H1 (cell line): ENCODE results near the gene WASL. TPM values are rescaled to one million over a fixed set of nuclear protein-coding genes. Genes with fewer than 3 reads are reported as not detected.
A peak's percentile ranks its signal among the peaks of the same experiment; 100 is the strongest.

Source experiments
- CTCF ChIA-PET: fragments of 300-600 bp; sonication (Branson Sonifier 250); formaldehyde crosslinking; loops from one replicate; lab custom pipeline; 2021; ENCODE audit not compliant: partially characterized antibody; lab: Charles Lee
- POLR2A ChIA-PET: fragments of 300-600 bp; sonication (Branson Sonifier 250); formaldehyde crosslinking; loops from one replicate; lab custom pipeline; 2021; ENCODE audit warnings: inconsistent platforms; ENCODE audit not compliant: partially characterized antibody; lab: Charles Lee
- DNase-seq, 2 experiments: peaks; one replicate each; pipeline versions ENCODE4 v3.0.0 to v3.0.0-alpha.2; 2010 to 2022; ENCODE audit warnings: low spot score in 2 of 2, low read depth in 1 of 2, mixed read lengths in 1 of 2
- FAIRE-seq: peaks from 2 replicates; lab custom pipeline; 2011; peaks lifted over from hg19 to GRCh38; lab: Jason Lieb, UNC
- H2AFZ ChIP-seq: 2 replicates; pipeline ENCODE4 v1.8.1; 2012; ENCODE audit warnings: low read length, inconsistent platforms
- H2AK5ac ChIP-seq: 2 replicates; pipeline ENCODE4 v1.6.1; 2013; ENCODE audit warnings: low read depth, low read length
- H2BK120ac ChIP-seq: replicated peaks from 2 replicates; pipeline ENCODE3; 2013; ENCODE audit warnings: low read depth, low read length, inconsistent platforms
- H2BK12ac ChIP-seq: 2 replicates; pipeline ENCODE4 v1.6.1; 2013; ENCODE audit warnings: low read depth, low read length
- H2BK15ac ChIP-seq: 2 replicates; pipeline ENCODE4 v1.6.1; 2013; ENCODE audit warnings: low read length
- H2BK20ac ChIP-seq: 2 replicates; pipeline ENCODE4 v1.6.1; 2013; ENCODE audit warnings: low read length
- H2BK5ac ChIP-seq: 2 replicates; pipeline ENCODE4 v1.6.1; 2013; ENCODE audit warnings: low read depth, low read length
- H3K14ac ChIP-seq: 2 replicates; pipeline ENCODE4 v1.6.1; 2013; ENCODE audit warnings: inconsistent platforms; ENCODE audit not compliant: insufficient read length
- H3K18ac ChIP-seq: 2 replicates; pipeline ENCODE4 v1.6.1; 2013; ENCODE audit warnings: low read length; ENCODE audit errors: extremely low read depth
- H3K23ac ChIP-seq: 2 replicates; pipeline ENCODE4 v1.6.1; 2013; ENCODE audit warnings: inconsistent platforms; ENCODE audit not compliant: insufficient read length
- H3K23me2 ChIP-seq: 2 replicates; pipeline ENCODE4 v1.6.1; 2013; ENCODE audit warnings: low read depth, low read length
- H3K27ac ChIP-seq: 2 replicates; pipeline ENCODE4 v1.6.1; 2011; ENCODE audit warnings: low read depth, low read length, inconsistent platforms
- H3K27me3 ChIP-seq, 4 experiments: replicated peaks in 1 of 4; 1 replicate in 1 of 4; 2 replicates in 3 of 4; pipeline versions ENCODE4 v1.6.1 to v1.8.1; 2011 to 2013; ENCODE audit warnings: low read length in 3 of 4, mild to moderate bottlenecking in 3 of 4, inconsistent platforms in 2 of 4, mixed read lengths in 2 of 4, moderate library complexity in 1 of 4; ENCODE audit not compliant: control insufficient read depth in 3 of 4, insufficient read depth in 3 of 4; ENCODE audit errors: extremely low read depth in 1 of 4
- H3K36me3 ChIP-seq, 4 experiments: 2 replicates each; pipeline versions ENCODE4 v1.6.1 to v1.8.1; 2011 to 2013; ENCODE audit warnings: mild to moderate bottlenecking in 4 of 4, low read length in 3 of 4, moderate library complexity in 2 of 4, control low read depth in 1 of 4, inconsistent platforms in 1 of 4; ENCODE audit not compliant: insufficient read depth in 4 of 4, control insufficient read depth in 2 of 4
- H3K4ac ChIP-seq: replicated peaks from 2 replicates; pipeline ENCODE3; 2013; ENCODE audit warnings: low read length, low read depth, mixed read lengths, inconsistent platforms; ENCODE audit not compliant: insufficient read length
- H3K4me1 ChIP-seq, 4 experiments: replicated peaks in 1 of 4; 1 replicate in 1 of 4; 2 replicates in 3 of 4; pipeline versions ENCODE4 v1.6.1 to v1.8.1; 2011 to 2013; ENCODE audit warnings: low read length in 3 of 4, inconsistent platforms in 2 of 4, mixed read lengths in 1 of 4; ENCODE audit not compliant: insufficient read depth in 4 of 4, control insufficient read depth in 3 of 4
- H3K4me2 ChIP-seq, 2 experiments: 2 replicates each; pipeline versions ENCODE4 v1.6.1 to v1.8.1; 2011 to 2013; ENCODE audit warnings: low read depth in 2 of 2, low read length in 2 of 2, control low read depth in 1 of 2, inconsistent platforms in 1 of 2, mild to moderate bottlenecking in 1 of 2; ENCODE audit not compliant: insufficient read depth in 1 of 2
- H3K4me3 ChIP-seq, 4 experiments: fragments of 200-600, 300-600 bp in 1 of 4; sonication (generic), shearing (Covaris generic), sonication (Bioruptor Twin) in 1 of 4; 2 replicates each; pipeline versions ENCODE4 v1.5.1 to v1.8.1; 2011 to 2016; ENCODE audit warnings: low read length in 4 of 4, low read depth in 3 of 4, control low read depth in 2 of 4, inconsistent platforms in 2 of 4, mild to moderate bottlenecking in 2 of 4, mixed read lengths in 1 of 4, moderate library complexity in 1 of 4; ENCODE audit not compliant: insufficient read depth in 2 of 4; ENCODE audit errors: extremely low read depth in 1 of 4
- H3K56ac ChIP-seq: replicated peaks from 2 replicates; pipeline ENCODE3; 2013; ENCODE audit warnings: low read depth, mild to moderate bottlenecking, mixed read lengths, low read length, inconsistent platforms; ENCODE audit not compliant: insufficient read length
- H3K79me1 ChIP-seq: 2 replicates; pipeline ENCODE4 v1.6.1; 2013; ENCODE audit warnings: low read depth, low read length, control low read depth
- H3K79me2 ChIP-seq, 2 experiments: 2 replicates each; pipeline versions ENCODE4 v1.6.1 to v1.8.1; 2012 to 2013; ENCODE audit warnings: low read length in 2 of 2, mild to moderate bottlenecking in 2 of 2, inconsistent platforms in 1 of 2; ENCODE audit not compliant: insufficient read depth in 2 of 2, control insufficient read depth in 1 of 2
- H3K9ac ChIP-seq, 4 experiments: replicated peaks in 1 of 4; 1 replicate in 1 of 4; 2 replicates in 3 of 4; pipeline versions ENCODE4 v1.6.1 to v1.8.1; 2011 to 2013; ENCODE audit warnings: low read depth in 3 of 4, low read length in 3 of 4, control low read depth in 2 of 4, mild to moderate bottlenecking in 2 of 4, moderate library complexity in 2 of 4, inconsistent platforms in 1 of 4; ENCODE audit errors: extremely low read depth in 1 of 4
- H3K9me3 ChIP-seq, 2 experiments: 2 replicates each; pipeline versions ENCODE4 v1.6.1 to v1.8.1; 2012 to 2013; ENCODE audit warnings: mild to moderate bottlenecking in 2 of 2, moderate library complexity in 2 of 2, control low read depth in 1 of 2, inconsistent platforms in 1 of 2, low read depth in 1 of 2, low read length in 1 of 2, mixed read lengths in 1 of 2; ENCODE audit not compliant: insufficient read depth in 2 of 2
- H4K20me1 ChIP-seq, 2 experiments: replicated peaks in 1 of 2; 2 replicates each; pipeline versions ENCODE3 to v1.8.1; 2011 to 2013; ENCODE audit warnings: inconsistent platforms in 2 of 2, low read length in 2 of 2, mild to moderate bottlenecking in 1 of 2; ENCODE audit not compliant: insufficient read depth in 2 of 2, control insufficient read depth in 1 of 2
- H4K5ac ChIP-seq: 2 replicates; pipeline ENCODE4 v1.6.1; 2013; ENCODE audit warnings: low read length, low read depth, mixed read lengths, inconsistent platforms; ENCODE audit not compliant: insufficient read length
- H4K8ac ChIP-seq: 2 replicates; pipeline ENCODE4 v1.8.0; 2013; ENCODE audit warnings: mild to moderate bottlenecking, moderate library complexity, low read length, inconsistent platforms; ENCODE audit not compliant: insufficient read depth; ENCODE audit errors: extremely low read depth
- H4K91ac ChIP-seq: replicated peaks from 2 replicates; pipeline ENCODE3; 2013; ENCODE audit warnings: low read length, mixed read lengths, inconsistent platforms; ENCODE audit not compliant: insufficient read length
- FOSL1 ChIP-seq: IDR thresholded peaks from 2 replicates; pipeline ENCODE4 v1.6.1; 2011; ENCODE audit warnings: mild to moderate bottlenecking, low read depth, low read length, moderate library complexity; ENCODE audit not compliant: insufficient read depth
- POLR2AphosphoS5 ChIP-seq: IDR thresholded peaks from 2 replicates; pipeline ENCODE4 v1.6.1; 2011; ENCODE audit warnings: low read depth, low read length
- WGBS, 2 experiments: shearing (Covaris generic) in 1 of 2; methylation state at CpG; one replicate each; pipeline versions ENCODE4 v1.1.6 to v1.1.7; 2013 to 2015; ENCODE audit warnings: low lambda C conversion rate in 2 of 2, mixed read lengths in 2 of 2, inconsistent platforms in 1 of 2, low coverage in 1 of 2, missing lambda C conversion rate in 1 of 2; ENCODE audit not compliant: insufficient replicate concordance in 2 of 2, insufficient coverage in 1 of 2, insufficient read length in 1 of 2; ENCODE audit errors: extremely low coverage in 1 of 2, missing lambda C conversion rate in 1 of 2; 5-methylcytosine and 5-hydroxymethylcytosine counted together
- polyA plus RNA-seq, 7 experiments: library from polyadenylated mRNA; depleted of rRNA in 3 of 7; stranded (reverse) in 5 of 7; unstranded in 2 of 7; fragments of >200 nt in 5 of 7; fragments of 200-250 nt in 2 of 7; gene quantifications; 1 replicate in 5 of 7; 2 replicates in 1 of 7; 4 replicates in 1 of 7; pipeline versions ENCODE4 v1.2.1 to v1.2.3, GENCODE V29; 2011 to 2013; ENCODE audit warnings: missing spikeins in 2 of 7, mixed read lengths in 2 of 7
- total RNA-seq: library from RNA; stranded (reverse); fragmentation: NEBNext Ultra II Directional; extraction: Animal tissue kit (Norgen Biotek cat#: 25700); gene quantifications from 2 replicates; pipeline ENCODE4 v1.2.1, GENCODE V29; 2021

The WASL gene
- total and polyA plus RNA-seq, 2 of the 8 experiments (the other 6 are each of a cell fraction or from before 2014, with no cell fraction given): 7.7 to 38.9 TPM

GRCh38 chr7:123677061-123677715, 71.6 kb downstream of the WASL start:
- ChIA-PET CTCF (interaction anchor here (0.9 to 1.1 kb wide), 4 partner anchors 14 to 96 kb away, joined by 3 to 4 read pairs (median 3); no protein-coding TSS in a partner anchor), POLR2A (interaction anchor here (2.2 kb wide), 1 partner anchor 72 kb away, joined by 5 read pairs; the partner anchor contains the start of gene WASL)
- Histone ChIP-seq H3K4ac (no peak overlapping the region), H2BK5ac (no peak overlapping the region), H3K27ac (no peak overlapping the region), H3K9me3 (no peaks in the 10 kb centered on the region), H2BK12ac (no peak overlapping the region), H3K4me2 (no peak overlapping the region), H3K36me3 (peaks cover 0 to 7% (median 2%) of the 10 kb centered on the region in 4 experiments; a peak in 3 of 8 replicates), H2AK5ac (no peak overlapping the region), H3K18ac (no peak overlapping the region), H4K8ac (no peak overlapping the region), H3K14ac (no peak overlapping the region), H2BK20ac (no peak overlapping the region), H2BK15ac (no peak overlapping the region), H3K9ac (no peak overlapping the region), H2AFZ (no peak overlapping the region), H4K20me1 (no peaks in the 10 kb centered on the region), H3K4me3 (no peak overlapping the region), H3K23ac (no peak overlapping the region), H2BK120ac (no peak overlapping the region), H3K79me2 (no peaks in the 10 kb centered on the region), H4K5ac (no peak overlapping the region), H3K56ac (no peak overlapping the region), H3K27me3 (peaks cover 0 to 1% (median 0%) of the 10 kb centered on the region in 4 experiments; a peak in 1 of 7 replicates), H3K79me1 (no peaks in the 10 kb centered on the region), H3K23me2 (no peaks in the 10 kb centered on the region), H3K4me1 (no peaks in the 10 kb centered on the region), H4K91ac (no peak overlapping the region)
- no peak for DNase-seq
- FAIRE-seq: no peak
- TF ChIP-seq POLR2AphosphoS5 (0 out of 2 replicates have a peak, but pooled peaks have one; percentile 37), FOSL1 (no peak)
- WGBS, 2 experiments: 87% methylated on average over 2 of the region's 2 CpGs; no CpG with 5 or more reads in 1 of the 2 experiments
